Epithelial cell of proximal tubule (primary cell): ENCODE measurements around the gene CBFA2T3. TPM values are rescaled to one million over a fixed set of nuclear protein-coding genes. Genes with fewer than 3 reads are reported as not detected.

Experiments
- DNase-seq: peaks from one replicate; pipeline ENCODE4 v3.0.0-alpha.2; 2011; ENCODE audit warnings: low read depth
- H3K4me3 ChIP-seq: 2 replicates; pipeline ENCODE4 v1.5.1; 2011; ENCODE audit warnings: low read depth, mild to moderate bottlenecking, low read length
- CTCF ChIP-seq: conservative IDR thresholded peaks from 2 replicates; pipeline ENCODE4 v1.5.1; 2012; ENCODE audit warnings: low read depth, mild to moderate bottlenecking, low read length
- total RNA-seq: library from RNA; depleted of rRNA; stranded (reverse); fragments of >200 nt; gene quantifications from 2 replicates; pipeline ENCODE4 v1.2.3, GENCODE V29; 2015

CBFA2T3 gene
- total RNA-seq, 1 donor from 2014 or later, result 0.86 TPM

GRCh38 chr16:88883946-88884345 is 93.1 kb downstream of the CBFA2T3 start:
- H3K4me3 ChIP-seq, result no peak overlapping the region
- DNase-seq, result no peak
- no peak for TF ChIP-seq CTCF

- DNase-seq, result no peak
- no peak overlapping the region for H3K4me3 ChIP-seq
- no peak for TF ChIP-seq CTCF
Observed at GRCh38 chr16:88883117-88883895, 93.7 kb downstream of the CBFA2T3 start.

GRCh38 chr16:88882358-88883030 is 94.5 kb downstream of the CBFA2T3 start:
- TF ChIP-seq CTCF, result no peak
- DNase-seq, result no peak
- no peak overlapping the region for H3K4me3 ChIP-seq

- DNase-seq, result no peak
- H3K4me3 ChIP-seq, result no peak overlapping the region
- no peak for TF ChIP-seq CTCF
Observed at GRCh38 chr16:88881675-88882357, 95.2 kb downstream of the CBFA2T3 start.

- H3K4me3 ChIP-seq, result no peak overlapping the region
- no peak for TF ChIP-seq CTCF
- no peak for DNase-seq
Observed at GRCh38 chr16:88881007-88881615, 95.9 kb downstream of the CBFA2T3 start.

GRCh38 chr16:88880226-88881006 is 96.6 kb downstream of the CBFA2T3 start:
- no peak overlapping the region for H3K4me3 ChIP-seq
- no peak for TF ChIP-seq CTCF
- no peak for DNase-seq
